Neutrophil (primary cell): ENCODE measurements around the gene USP7.
A peak's percentile ranks its signal among the peaks of the same experiment; 100 is the strongest.

Experiments used
- H3K27ac ChIP-seq: fragments of 200-600 bp; sonication (generic); 2 replicates; pipeline ENCODE4 v1.5.1; 2016; ENCODE audit warnings: mild to moderate bottlenecking, moderate library complexity
- H3K27me3 ChIP-seq: fragments of 200-600 bp; sonication (generic); 2 replicates; pipeline ENCODE4 v1.6.0; 2016; ENCODE audit warnings: mild to moderate bottlenecking
- H3K36me3 ChIP-seq: fragments of 200-600 bp; sonication (generic); 2 replicates; pipeline ENCODE4 v1.5.1; 2017
- H3K4me1 ChIP-seq, 2 experiments: fragments of 200-600 bp in 1 of 2; sonication (generic) in 1 of 2; 1 replicate in 1 of 2; 2 replicates in 1 of 2; pipeline versions ENCODE4 v1.5.1 to v1.6.1; 2013 to 2016; ENCODE audit warnings: low read depth in 1 of 2, low read length in 1 of 2, mild to moderate bottlenecking in 1 of 2, moderate library complexity in 1 of 2; ENCODE audit not compliant: control insufficient read depth in 1 of 2, insufficient read depth in 1 of 2
- H3K4me3 ChIP-seq, 2 experiments: fragments of 200-600 bp in 1 of 2; sonication (generic) in 1 of 2; 1 replicate in 1 of 2; 2 replicates in 1 of 2; pipeline ENCODE4 v1.5.1; 2013 to 2016; ENCODE audit warnings: low read depth in 1 of 2, low read length in 1 of 2, mild to moderate bottlenecking in 1 of 2, moderate library complexity in 1 of 2
- H3K9me3 ChIP-seq: fragments of 200-600 bp; sonication (generic); 2 replicates; pipeline ENCODE4 v1.5.1; 2016
- CTCF ChIP-seq: fragments of 200-600 bp; sonication (generic); IDR thresholded peaks from 2 replicates; pipeline ENCODE4 v1.5.1; 2016; ENCODE audit warnings: antibody characterized with exemption

The USP7 gene

GRCh38 chr16:8956265-8957062 is 7.2 kb downstream of the USP7 start:
- Histone ChIP-seq H3K36me3 (no peaks in the 10 kb centered on the region), H3K9me3 (no peaks in the 10 kb centered on the region), H3K27ac (peak overlapping the region; percentile 67), H3K27me3 (no peaks in the 10 kb centered on the region), H3K4me1 (peaks cover 71 to 74% of the 10 kb centered on the region in 2 experiments), H3K4me3 (peak overlapping the region in 1 of 2 experiments; percentile 5)
- no peak for TF ChIP-seq CTCF

- H3K9me3 ChIP-seq: no peaks in the 10 kb centered on the region
- peaks cover 74% of the 10 kb centered on the region in 2 experiments for H3K4me1 ChIP-seq
- TF ChIP-seq CTCF: no peak
- H3K4me3 ChIP-seq: no peak overlapping the region
- peak overlapping the region; percentile 54 for H3K27ac ChIP-seq
- no peaks in the 10 kb centered on the region for H3K27me3 ChIP-seq
- H3K36me3 ChIP-seq: no peaks in the 10 kb centered on the region
These were observed 7.9 kb downstream of the USP7 start for GRCh38 chr16:8955828-8956227.

- Histone ChIP-seq H3K27me3 (no peaks in the 10 kb centered on the region), H3K27ac (no peak overlapping the region), H3K4me3 (no peak overlapping the region), H3K9me3 (no peaks in the 10 kb centered on the region), H3K36me3 (no peaks in the 10 kb centered on the region), H3K4me1 (peaks cover 62 to 65% of the 10 kb centered on the region in 2 experiments)
- no peak for TF ChIP-seq CTCF
These were observed 10.6 kb downstream of the USP7 start for GRCh38 chr16:8953064-8953463.

GRCh38 chr16:8952281-8952751 is 11.4 kb downstream of the USP7 start:
- Histone ChIP-seq H3K36me3 (no peaks in the 10 kb centered on the region), H3K9me3 (no peaks in the 10 kb centered on the region), H3K4me3 (no peak overlapping the region), H3K4me1 (peaks cover 55 to 58% of the 10 kb centered on the region in 2 experiments), H3K27me3 (no peaks in the 10 kb centered on the region), H3K27ac (no peak overlapping the region)
- no peak for TF ChIP-seq CTCF

- Histone ChIP-seq H3K27ac (peak overlapping the region; percentile 68), H3K27me3 (no peaks in the 10 kb centered on the region), H3K36me3 (no peaks in the 10 kb centered on the region), H3K9me3 (no peaks in the 10 kb centered on the region), H3K4me1 (peaks cover 48 to 58% of the 10 kb centered on the region in 2 experiments), H3K4me3 (no peak overlapping the region)
- no peak for TF ChIP-seq CTCF
These were observed 12.0 kb downstream of the USP7 start for GRCh38 chr16:8951447-8952280.
